HepG2 (cell line): Measurements from ENCODE around the gene SIK1.
"Not testable (repeated sequence)": the region's sequence is repeated elsewhere in the genome, so short reads cannot be mapped to it uniquely, and the experiment has no call there.

Experiments used
- EZH2 ChIP-seq: conservative IDR thresholded peaks from 2 replicates; pipeline ENCODE4 v1.6.1; 2012; ENCODE audit warnings: mild to moderate bottlenecking, low read depth, low read length, moderate library complexity
- GLI4 ChIP-seq: sonication (generic); formaldehyde crosslinking; IDR thresholded peaks from 2 replicates; pipeline ENCODE4 v1.5.1; 2020; ENCODE audit warnings: missing genetic modification reagents, mild to moderate bottlenecking, moderate library complexity, borderline replicate concordance
- GRHL1 ChIP-seq: sonication (generic); formaldehyde crosslinking; conservative IDR thresholded peaks from 2 replicates; pipeline ENCODE4 v1.8.0; 2022; ENCODE audit warnings: missing genetic modification reagents
- HCFC1 ChIP-seq: fragments of 150-350 bp; IDR thresholded peaks from 2 replicates; pipeline ENCODE4 v1.6.1; 2014; ENCODE audit warnings: low read depth, low read length
- NFATC3 ChIP-seq: sonication (generic); formaldehyde crosslinking; IDR thresholded peaks from 2 replicates; pipeline ENCODE4 v1.5.1; 2020; ENCODE audit warnings: mild to moderate bottlenecking, missing genetic modification reagents
- NR2C2 ChIP-seq: sonication (generic); formaldehyde crosslinking; IDR thresholded peaks from 2 replicates; pipeline ENCODE4 v1.4.0; 2020; ENCODE audit warnings: missing genetic modification reagents, mild to moderate bottlenecking, moderate library complexity, borderline replicate concordance
- REST ChIP-seq, 2 experiments: IDR thresholded peaks; 2 replicates each; pipeline ENCODE4 v1.6.1; 2011 to 2012; ENCODE audit warnings: low read length in 2 of 2, borderline replicate concordance in 1 of 2, low read depth in 1 of 2, mild to moderate bottlenecking in 1 of 2, moderate library complexity in 1 of 2
- TF ChIP-seq, protein P1 (sequence below): sonication (generic); formaldehyde crosslinking; IDR thresholded peaks from 2 replicates; pipeline ENCODE4 v1.5.1; 2020; ENCODE audit warnings: mild to moderate bottlenecking, missing genetic modification reagents, borderline replicate concordance
- TF ChIP-seq, protein P2 (sequence below): sonication (generic); formaldehyde crosslinking; IDR thresholded peaks from 2 replicates; pipeline ENCODE4 v1.5.0; 2020; ENCODE audit warnings: mild to moderate bottlenecking, missing genetic modification reagents, moderate library complexity
- TF ChIP-seq, protein P3 (sequence below): sonication (generic); formaldehyde crosslinking; IDR thresholded peaks from 2 replicates; pipeline ENCODE4 v1.8.0; 2022; ENCODE audit warnings: missing genetic modification reagents, mild to moderate bottlenecking, moderate library complexity, borderline replicate concordance
- TF ChIP-seq, protein P4 (sequence below): IDR thresholded peaks from 2 replicates; pipeline ENCODE4 v1.6.1; 2012; ENCODE audit warnings: low read depth, low read length, improper control_type of control experiment
- TF ChIP-seq, protein P5 (sequence below), 2 experiments: sonication (generic) in 1 of 2; formaldehyde crosslinking in 1 of 2; IDR thresholded peaks; 2 replicates each; pipeline versions ENCODE4 v1.5.1 to v1.6.1; 2011 to 2020; ENCODE audit warnings: borderline replicate concordance in 1 of 2, low read depth in 1 of 2, low read length in 1 of 2, mild to moderate bottlenecking in 1 of 2, missing genetic modification reagents in 1 of 2, moderate library complexity in 1 of 2
- TF ChIP-seq, protein P6 (sequence below): sonication (generic); formaldehyde crosslinking; IDR thresholded peaks from 2 replicates; pipeline ENCODE4 v1.5.0; 2020; ENCODE audit warnings: missing genetic modification reagents
- TF ChIP-seq, protein P7 (sequence below): sonication (generic); formaldehyde crosslinking; IDR thresholded peaks from 2 replicates; pipeline ENCODE4 v1.9.0; 2021; ENCODE audit warnings: missing genetic modification reagents, mild to moderate bottlenecking, borderline replicate concordance

GRCh38 chr21:43446277-43446932 lies 19.5 kb upstream of the SIK1 start:
- TF ChIP-seq, protein P1, sequence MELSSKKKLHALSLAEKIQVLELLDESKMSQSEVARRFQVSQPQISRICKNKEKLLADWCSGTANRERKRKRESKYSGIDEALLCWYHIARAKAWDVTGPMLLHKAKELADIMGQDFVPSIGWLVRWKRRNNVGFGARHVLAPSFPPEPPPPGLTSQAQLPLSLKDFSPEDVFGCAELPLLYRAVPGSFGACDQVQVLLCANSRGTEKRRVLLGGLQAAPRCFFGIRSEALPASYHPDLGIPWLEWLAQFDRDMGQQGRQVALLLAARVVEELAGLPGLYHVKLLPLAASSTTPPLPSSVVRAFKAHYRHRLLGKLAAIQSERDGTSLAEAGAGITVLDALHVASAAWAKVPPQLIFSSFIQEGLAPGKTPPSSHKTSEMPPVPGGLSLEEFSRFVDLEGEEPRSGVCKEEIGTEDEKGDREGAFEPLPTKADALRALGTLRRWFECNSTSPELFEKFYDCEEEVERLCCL (CRISPR knock-in tag): not testable (repeated sequence)
- TF ChIP-seq, protein P2, sequence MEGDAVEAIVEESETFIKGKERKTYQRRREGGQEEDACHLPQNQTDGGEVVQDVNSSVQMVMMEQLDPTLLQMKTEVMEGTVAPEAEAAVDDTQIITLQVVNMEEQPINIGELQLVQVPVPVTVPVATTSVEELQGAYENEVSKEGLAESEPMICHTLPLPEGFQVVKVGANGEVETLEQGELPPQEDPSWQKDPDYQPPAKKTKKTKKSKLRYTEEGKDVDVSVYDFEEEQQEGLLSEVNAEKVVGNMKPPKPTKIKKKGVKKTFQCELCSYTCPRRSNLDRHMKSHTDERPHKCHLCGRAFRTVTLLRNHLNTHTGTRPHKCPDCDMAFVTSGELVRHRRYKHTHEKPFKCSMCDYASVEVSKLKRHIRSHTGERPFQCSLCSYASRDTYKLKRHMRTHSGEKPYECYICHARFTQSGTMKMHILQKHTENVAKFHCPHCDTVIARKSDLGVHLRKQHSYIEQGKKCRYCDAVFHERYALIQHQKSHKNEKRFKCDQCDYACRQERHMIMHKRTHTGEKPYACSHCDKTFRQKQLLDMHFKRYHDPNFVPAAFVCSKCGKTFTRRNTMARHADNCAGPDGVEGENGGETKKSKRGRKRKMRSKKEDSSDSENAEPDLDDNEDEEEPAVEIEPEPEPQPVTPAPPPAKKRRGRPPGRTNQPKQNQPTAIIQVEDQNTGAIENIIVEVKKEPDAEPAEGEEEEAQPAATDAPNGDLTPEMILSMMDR: not testable (repeated sequence)
- TF ChIP-seq GRHL1 (CRISPR knock-in tag); EZH2; HCFC1; GLI4 (CRISPR knock-in tag); NFATC3 (CRISPR knock-in tag); NR2C2 (CRISPR knock-in tag); REST (IDR thresholded peaks at IDR 0.05; ENCODE audit: borderline replicate concordance in 1 of 2, low read depth in 1 of 2, low read length in 2 of 2): not testable (repeated sequence)
- TF ChIP-seq, protein P3, sequence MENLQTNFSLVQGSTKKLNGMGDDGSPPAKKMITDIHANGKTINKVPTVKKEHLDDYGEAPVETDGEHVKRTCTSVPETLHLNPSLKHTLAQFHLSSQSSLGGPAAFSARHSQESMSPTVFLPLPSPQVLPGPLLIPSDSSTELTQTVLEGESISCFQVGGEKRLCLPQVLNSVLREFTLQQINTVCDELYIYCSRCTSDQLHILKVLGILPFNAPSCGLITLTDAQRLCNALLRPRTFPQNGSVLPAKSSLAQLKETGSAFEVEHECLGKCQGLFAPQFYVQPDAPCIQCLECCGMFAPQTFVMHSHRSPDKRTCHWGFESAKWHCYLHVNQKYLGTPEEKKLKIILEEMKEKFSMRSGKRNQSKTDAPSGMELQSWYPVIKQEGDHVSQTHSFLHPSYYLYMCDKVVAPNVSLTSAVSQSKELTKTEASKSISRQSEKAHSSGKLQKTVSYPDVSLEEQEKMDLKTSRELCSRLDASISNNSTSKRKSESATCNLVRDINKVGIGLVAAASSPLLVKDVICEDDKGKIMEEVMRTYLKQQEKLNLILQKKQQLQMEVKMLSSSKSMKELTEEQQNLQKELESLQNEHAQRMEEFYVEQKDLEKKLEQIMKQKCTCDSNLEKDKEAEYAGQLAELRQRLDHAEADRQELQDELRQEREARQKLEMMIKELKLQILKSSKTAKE (CRISPR knock-in tag): not testable (repeated sequence)
- TF ChIP-seq, protein P4, sequence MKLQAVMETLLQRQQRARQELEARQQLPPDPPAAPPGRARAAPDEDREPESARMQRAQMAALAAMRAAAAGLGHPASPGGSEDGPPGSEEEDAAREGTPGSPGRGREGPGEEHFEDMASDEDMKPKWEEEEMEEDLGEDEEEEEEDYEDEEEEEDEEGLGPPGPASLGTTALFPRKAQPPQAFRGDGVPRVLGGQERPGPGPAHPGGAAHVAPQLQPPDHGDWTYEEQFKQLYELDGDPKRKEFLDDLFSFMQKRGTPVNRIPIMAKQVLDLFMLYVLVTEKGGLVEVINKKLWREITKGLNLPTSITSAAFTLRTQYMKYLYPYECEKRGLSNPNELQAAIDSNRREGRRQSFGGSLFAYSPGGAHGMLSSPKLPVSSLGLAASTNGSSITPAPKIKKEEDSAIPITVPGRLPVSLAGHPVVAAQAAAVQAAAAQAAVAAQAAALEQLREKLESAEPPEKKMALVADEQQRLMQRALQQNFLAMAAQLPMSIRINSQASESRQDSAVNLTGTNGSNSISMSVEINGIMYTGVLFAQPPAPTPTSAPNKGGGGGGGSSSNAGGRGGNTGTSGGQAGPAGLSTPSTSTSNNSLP: not testable (repeated sequence)
- TF ChIP-seq, protein P5, sequence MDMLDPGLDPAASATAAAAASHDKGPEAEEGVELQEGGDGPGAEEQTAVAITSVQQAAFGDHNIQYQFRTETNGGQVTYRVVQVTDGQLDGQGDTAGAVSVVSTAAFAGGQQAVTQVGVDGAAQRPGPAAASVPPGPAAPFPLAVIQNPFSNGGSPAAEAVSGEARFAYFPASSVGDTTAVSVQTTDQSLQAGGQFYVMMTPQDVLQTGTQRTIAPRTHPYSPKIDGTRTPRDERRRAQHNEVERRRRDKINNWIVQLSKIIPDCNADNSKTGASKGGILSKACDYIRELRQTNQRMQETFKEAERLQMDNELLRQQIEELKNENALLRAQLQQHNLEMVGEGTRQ (IDR thresholded peaks at IDR 0.05; ENCODE audit: low read depth, low read length): not testable (repeated sequence)
- TF ChIP-seq, protein P5 (CRISPR knock-in tag; IDR thresholded peaks at IDR 0.05; ENCODE audit: borderline replicate concordance): not testable (repeated sequence)
- TF ChIP-seq, protein P6, sequence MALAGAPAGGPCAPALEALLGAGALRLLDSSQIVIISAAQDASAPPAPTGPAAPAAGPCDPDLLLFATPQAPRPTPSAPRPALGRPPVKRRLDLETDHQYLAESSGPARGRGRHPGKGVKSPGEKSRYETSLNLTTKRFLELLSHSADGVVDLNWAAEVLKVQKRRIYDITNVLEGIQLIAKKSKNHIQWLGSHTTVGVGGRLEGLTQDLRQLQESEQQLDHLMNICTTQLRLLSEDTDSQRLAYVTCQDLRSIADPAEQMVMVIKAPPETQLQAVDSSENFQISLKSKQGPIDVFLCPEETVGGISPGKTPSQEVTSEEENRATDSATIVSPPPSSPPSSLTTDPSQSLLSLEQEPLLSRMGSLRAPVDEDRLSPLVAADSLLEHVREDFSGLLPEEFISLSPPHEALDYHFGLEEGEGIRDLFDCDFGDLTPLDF (CRISPR knock-in tag): not testable (repeated sequence)
- TF ChIP-seq, protein P7, sequence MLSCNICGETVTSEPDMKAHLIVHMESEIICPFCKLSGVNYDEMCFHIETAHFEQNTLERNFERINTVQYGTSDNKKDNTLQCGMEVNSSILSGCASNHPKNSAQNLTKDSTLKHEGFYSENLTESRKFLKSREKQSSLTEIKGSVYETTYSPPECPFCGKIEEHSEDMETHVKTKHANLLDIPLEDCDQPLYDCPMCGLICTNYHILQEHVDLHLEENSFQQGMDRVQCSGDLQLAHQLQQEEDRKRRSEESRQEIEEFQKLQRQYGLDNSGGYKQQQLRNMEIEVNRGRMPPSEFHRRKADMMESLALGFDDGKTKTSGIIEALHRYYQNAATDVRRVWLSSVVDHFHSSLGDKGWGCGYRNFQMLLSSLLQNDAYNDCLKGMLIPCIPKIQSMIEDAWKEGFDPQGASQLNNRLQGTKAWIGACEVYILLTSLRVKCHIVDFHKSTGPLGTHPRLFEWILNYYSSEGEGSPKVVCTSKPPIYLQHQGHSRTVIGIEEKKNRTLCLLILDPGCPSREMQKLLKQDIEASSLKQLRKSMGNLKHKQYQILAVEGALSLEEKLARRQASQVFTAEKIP: not testable (repeated sequence)
